GM13976 (cell line): Measurements from ENCODE around the gene RHCG.

Experiments
- DNase-seq: peaks from one replicate; pipeline ENCODE4 v3.0.0; 2012; ENCODE audit warnings: low spot score
- CTCF ChIP-seq: IDR thresholded peaks from 2 replicates; pipeline ENCODE4 v1.5.1; 2012; ENCODE audit warnings: borderline replicate concordance, mild to moderate bottlenecking; ENCODE audit not compliant: insufficient read depth; ENCODE audit errors: extremely low read depth, missing control alignments, control extremely low read depth
- in situ Hi-C: fragments of 300-500 bp; cut with MboI; formaldehyde crosslinking; loops from one replicate; pipeline ENCODE4 v1.12.0; 2022; ENCODE audit warnings: low sequenced_read_pairs, mixed read lengths, inconsistent platforms; ENCODE audit not compliant: unreplicated experiment

RHCG gene

DNA sequence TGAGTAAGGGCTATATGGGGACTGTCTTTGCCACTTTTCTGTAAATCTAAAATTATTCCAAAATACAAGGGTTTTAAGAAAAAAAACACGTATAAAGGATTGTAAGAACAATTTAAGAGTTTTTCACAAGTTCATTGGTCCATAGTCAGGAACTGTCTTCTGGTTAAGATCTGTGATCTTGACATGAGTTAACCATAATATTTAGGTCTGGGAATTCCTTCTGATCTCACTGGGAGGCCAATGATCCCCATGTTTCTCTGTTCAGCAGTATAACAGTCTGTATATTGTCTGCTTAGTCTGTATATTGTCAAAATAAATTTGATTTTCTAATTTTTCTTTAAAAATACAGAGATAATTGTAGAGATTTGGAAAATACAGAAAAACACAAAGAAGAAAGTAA, 848 bp upstream of the RHCG start:
- no peak for TF ChIP-seq CTCF
- DNase-seq = no peak
- in situ Hi-C loops = no loop called here

- in situ Hi-C loops = no loop called here
- TF ChIP-seq CTCF = no peak
- no peak for DNase-seq
Observed at GRCh38 chr15:89495638-89496145, 691 bp downstream of the RHCG start.

DNA sequence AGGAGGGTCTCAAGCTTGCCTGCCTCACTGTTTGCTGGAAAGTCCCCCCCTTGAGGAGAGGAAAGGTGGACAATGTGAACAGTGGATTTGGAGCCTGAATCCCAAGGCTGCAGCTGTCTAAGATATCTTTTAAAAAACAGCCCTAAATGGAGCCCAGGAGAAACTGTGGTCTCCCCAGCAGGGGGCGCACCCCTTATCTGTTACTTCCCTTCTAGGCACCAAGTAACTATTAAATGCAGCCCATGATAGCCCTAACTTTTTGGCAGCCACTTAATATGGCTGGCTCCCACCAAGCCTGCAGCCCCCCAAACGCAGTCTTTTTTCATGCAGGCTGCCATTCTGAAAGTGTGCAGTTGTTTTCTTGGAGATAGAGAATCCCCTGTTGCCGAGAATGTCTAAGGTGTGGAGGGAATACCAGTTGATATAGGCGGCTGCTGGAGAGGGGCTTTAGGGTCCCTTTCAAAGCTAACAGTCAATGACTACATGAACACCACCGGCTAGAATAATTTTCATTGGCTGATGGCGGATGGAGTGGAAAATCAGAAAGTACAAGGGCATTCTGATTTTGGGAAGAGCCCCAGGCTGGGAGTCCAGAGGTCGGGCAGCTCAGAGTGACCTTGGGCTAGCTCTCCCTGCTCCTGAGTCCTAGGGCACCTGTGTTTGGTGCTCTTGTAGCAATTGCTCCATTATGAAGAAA, 1.3 kb downstream of the RHCG start:
- peak; percentile 39 for TF ChIP-seq CTCF
- in situ Hi-C loops = no loop called here
- DNase-seq = peak; percentile 66

GRCh38 chr15:89494031-89494430, 2.4 kb downstream of the RHCG start:
- no peak for DNase-seq
- no peak for TF ChIP-seq CTCF
- in situ Hi-C loops = no loop called here

GRCh38 chr15:89492934-89493631, 3.3 kb downstream of the RHCG start:
- in situ Hi-C loops = no loop called here
- no peak for DNase-seq
- no peak for TF ChIP-seq CTCF

DNA sequence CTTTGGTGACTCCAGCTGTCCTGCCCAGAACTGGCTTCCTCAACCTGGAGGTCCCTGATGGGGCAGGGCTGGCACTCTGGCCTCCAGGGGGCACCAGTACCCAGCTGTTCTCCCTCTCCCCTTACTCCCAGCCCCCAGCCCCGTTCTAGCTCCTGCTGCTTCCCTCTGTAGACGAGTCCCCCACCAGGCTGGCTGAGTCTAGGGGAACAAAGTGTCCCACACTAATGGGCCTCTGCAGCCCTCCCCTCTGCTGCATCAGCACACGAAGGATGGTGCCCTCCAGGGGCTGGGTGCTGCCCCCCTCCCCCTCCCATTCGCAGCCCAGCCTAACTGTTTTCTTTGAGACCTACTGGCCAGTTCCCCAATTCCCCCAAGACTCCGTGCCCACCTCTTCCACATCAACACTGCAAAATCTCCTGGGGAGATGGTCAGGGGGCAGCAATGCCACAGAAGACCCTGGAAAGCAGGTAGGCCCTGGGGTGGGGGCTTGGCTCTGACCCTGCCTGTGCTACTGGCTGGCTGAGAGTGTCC, 4.2 kb downstream of the RHCG start:
- in situ Hi-C loops = no loop called here
- no peak for DNase-seq
- TF ChIP-seq CTCF = peak; percentile 39
